Liver (tissue), 2 donors: ENCODE data around the gene NKAIN2.

Experiments used
- CTCF ChIP-seq: fragments of 150-350 bp; IDR thresholded peaks from 2 replicates; pipeline ENCODE4 v1.5.1; 2017; ENCODE audit warnings: improper control_type of control experiment, low read depth, low read length; ENCODE audit not compliant: missing input control
- REST ChIP-seq: IDR thresholded peaks from 2 replicates; pipeline ENCODE4 v1.6.1; 2016; ENCODE audit warnings: antibody characterized with exemption, mild to moderate bottlenecking
- donor health status: healthy.

- TF ChIP-seq REST: no peak
- no peak for TF ChIP-seq CTCF
These were observed 995.4 kb downstream of the NKAIN2 start for GRCh38 chr6:124798942-124799496.
